HG02852 (cell line): ENCODE measurements around the gene ATXN1.
A peak's percentile ranks its signal among the peaks of the same experiment; 100 is the strongest.
"Not testable (repeated sequence)": the region's sequence is repeated elsewhere in the genome, so short reads cannot be mapped to it uniquely, and the experiment has no call there.

Experiments used
- ATAC-seq: cut with Tn5 transposase; IDR thresholded peaks from one replicate; pipeline ENCODE4 v1.9.1; 2021; ENCODE audit warnings: mild to moderate bottlenecking, moderate library complexity; ENCODE audit not compliant: unreplicated experiment

The ATXN1 gene

DNA sequence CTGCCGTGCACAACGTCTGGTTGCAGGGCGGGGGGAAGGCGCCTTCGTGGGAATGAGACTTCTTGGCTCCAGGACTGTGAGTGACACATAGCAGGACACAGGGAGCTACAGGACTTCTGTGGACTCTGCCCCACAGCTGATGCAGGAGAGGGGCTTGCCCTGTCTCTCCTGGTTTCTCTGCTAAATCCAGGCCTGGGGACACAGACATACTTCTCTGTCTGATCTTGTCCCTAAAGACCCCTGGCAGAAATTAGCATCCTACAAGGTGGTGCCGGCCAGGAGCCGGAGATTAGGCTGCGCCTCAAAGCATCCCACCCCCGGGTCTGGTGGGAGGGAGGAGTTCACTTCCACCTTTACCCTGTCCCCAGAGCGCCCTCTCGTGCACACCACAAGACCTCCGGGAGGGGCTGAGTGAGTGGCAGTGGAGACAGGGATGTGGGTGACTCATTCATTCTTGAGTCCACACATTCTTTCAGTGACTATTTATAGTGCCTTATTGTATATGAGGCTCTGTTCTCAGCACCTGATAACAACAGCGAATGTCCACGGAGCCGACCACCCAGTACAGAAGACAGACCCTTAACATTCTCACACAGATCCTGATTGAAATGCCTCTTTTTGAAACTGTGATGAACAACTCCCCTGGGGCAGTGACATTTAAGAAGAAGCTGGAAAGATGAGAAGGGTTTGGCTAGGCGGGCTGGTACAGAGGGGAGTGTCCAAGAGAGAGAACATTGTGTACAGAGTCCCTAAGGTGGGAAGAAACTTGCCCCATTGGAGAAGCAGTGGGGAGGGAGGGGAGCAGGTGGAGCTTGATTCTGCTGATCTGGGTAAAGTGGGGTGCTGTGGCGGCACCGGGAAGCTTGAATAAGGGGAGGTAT is 483.9 kb downstream of the ATXN1 start:
- peak; percentile 51 for ATAC-seq

DNA sequence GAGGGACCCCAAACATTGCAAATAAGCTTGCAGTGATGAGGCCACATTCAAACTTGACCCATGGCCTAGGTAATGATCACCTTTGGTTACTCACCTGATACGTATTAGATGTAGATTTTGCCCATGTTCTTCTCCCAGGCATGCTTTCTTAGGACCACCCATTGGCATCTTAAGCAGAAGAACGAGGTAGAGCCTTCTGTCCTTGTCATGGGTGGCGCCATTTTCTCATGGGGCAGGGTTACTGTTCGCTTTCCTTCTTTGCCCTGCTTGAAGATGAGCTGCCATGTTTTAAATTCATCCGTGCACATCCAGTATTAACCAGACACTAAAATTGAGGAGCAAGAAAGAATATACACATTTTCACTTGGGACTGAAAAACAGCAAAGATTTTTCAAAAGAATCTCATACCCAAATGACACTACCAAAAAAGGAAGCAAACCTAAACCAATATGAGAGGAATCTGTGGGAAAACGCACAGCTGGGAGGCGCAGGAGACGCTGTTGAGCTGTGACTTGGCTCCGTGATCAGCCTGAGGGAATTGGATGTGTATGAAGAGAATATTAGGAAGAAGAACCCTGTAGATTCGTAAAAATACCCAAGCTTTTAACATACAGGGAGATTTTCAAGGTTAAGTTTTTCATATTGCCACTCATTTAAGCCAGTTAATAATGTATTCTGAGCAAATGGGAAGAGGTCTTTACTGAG is 486.2 kb downstream of the ATXN1 start:
- ATAC-seq: no peak

DNA sequence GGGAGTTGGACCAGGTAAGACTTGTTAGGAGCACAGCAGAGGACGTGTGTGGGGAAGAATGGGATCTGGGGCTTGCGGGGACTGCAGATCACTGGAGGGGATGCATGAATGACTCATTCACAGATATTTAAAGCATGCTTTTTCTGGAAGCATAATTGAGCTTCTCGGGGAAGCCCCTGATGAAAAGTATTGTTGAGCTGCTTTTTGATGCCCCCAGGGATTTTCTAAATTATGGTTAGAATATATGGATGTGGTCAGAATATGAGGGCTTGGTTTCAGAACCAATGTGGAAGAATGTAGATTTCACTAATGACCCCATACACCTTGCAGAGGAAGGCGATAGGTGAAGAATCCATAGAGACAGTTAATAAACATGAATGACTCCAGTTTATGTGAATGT is 486.8 kb downstream of the ATXN1 start:
- ATAC-seq: no peak

DNA sequence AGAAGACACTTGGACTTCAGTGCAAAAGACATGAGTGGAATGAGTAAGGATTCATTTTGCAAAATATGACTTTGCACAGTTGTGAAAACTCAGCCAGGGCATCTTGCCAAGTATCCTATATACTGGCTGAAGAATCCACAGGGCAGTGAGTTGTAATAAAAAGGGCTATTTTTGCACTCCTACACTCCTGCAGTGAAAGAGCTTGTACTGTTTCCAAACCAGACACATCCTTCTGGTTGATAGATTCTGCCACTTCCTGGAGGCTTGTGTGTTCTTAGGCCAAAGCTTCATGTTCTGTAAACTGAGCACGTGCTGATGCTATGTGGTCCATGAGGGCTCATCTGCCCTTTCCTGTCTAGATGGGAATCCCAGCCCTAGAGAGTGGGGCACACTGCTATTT is 488.0 kb downstream of the ATXN1 start:
- no peak for ATAC-seq

DNA sequence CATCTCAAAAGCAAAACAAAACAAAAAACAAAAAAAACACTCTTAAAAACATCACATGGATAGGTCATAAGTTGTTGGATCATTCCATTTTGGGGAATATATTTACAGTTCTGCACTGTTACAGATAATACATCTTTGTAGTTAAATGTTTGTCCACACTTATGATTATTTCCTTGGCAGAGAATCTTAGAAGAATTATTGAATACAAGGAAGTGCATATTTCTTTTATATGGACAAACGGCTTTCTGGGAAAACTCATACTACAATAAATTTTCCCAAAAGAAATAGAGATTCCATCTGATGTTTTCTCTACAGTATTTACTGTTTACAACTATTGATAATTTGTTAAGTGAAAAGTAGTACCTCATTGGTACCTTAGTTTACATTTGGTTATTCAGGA is 489.1 kb downstream of the ATXN1 start:
- ATAC-seq: no peak

DNA sequence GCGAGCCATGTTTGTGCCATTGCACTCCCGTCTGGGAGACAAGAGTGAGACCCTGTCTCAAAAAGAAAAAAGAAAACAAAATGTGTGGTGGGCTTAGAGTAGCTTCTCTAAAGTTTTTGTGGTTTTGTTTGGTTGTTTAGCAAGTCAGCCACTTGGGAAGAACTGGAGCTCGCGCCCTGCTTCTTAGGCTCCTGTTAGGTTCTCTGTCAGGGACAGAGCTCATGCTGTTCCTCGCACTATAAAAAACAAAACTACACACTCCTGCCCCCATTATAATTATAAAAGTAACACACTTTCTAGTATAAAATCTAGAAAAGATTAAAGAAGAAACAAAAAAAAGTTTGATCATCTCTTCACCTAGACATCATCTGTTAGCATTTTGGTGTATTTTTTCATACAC is 489.8 kb downstream of the ATXN1 start:
- ATAC-seq: no peak

DNA sequence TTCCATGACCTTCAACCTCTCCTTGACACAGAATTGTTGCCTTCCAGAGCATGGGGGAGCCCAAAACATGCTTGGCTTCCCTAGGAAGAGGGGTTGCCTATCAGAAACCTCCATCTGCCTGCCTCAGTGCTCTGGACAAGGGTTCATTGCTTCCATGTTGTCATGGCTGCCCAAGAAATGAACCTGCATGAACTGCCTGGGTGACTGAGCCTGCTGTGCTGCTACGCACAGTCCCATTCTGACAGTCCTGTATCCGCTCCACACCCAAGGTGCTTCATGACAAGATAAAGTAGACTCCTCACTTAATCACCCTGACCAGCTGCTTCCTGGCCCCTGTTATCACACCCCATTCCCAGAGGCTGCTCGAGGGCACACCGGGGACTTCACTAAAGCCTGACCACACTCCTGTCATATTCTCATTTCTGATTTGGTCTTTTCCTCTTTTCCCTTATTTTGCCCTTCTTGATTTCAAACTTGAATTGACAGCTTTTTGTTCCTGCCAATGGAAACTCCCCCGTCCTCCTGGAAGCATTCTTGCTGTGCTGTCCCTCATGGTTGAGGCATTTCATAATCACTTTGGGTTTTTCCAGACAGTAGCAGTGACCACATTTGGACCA is 491.0 kb downstream of the ATXN1 start:
- ATAC-seq: no peak

DNA sequence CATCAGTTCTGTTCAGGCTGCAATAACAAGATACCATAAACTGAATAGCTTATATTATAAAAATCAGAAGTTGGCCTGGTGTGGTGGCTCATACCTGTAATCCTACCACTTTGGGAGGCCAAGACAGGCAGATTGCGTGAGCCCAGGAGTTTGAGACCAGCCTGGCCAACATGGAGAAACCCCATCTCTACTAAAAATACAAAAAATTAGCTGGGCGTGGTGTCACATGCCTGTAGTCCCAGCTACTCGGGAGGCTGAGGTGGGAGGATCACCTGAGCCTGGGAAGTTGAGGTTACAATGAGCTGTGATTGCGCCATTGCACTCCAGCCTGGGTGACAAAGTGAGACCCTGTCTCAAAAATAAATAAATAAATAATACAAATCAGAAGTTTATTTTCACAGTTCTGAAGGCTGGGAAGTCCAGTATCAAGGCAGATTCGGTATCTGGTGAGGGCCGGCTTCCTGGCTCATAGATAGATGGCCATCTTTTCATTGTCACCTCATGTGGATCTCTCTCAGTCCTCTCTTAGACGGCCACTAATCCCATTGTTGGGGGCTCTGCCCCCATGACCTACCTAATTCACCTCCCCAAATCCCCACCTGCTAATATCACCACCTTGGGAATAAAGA is 491.7 kb downstream of the ATXN1 start:
- not testable (repeated sequence) for ATAC-seq

DNA sequence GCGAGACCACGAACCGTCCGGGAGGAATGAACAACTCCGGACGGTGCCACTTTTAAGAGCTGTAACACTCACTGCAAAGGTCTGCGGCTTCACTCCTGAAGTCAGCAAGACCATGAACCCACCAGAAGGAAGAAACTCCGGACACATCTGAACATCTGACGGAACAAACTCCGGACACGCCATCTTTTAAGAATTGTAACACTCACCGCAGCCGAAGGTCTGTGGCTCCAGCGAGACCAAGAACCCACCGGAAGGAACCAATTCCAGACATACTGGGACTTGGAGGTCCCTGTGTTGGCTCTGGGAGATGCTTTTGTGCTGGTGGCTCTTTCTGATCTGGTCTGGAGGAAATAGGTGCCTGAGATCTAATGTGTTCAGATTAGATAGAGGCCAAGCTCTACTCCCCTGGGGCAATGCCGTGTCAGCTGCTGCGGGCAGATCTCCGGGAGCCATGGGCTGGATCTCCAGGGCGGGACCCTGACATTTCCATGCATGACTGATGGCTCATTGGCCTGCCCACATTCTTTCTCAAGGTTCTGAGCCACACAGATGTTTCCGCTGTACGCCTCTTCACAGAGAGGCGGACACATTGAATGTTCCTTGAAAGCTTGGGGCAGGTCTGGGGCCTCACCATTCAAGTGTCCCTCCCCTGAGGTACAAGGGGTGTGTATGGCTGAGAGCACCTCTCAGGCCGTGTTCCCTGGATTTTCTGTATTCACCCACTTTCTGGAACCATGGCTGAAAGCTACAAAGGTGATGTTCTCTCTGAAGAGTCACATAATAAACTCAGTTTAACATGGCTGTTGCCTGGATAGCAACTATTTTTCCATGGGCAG is 493.6 kb downstream of the ATXN1 start:
- ATAC-seq: no peak

DNA sequence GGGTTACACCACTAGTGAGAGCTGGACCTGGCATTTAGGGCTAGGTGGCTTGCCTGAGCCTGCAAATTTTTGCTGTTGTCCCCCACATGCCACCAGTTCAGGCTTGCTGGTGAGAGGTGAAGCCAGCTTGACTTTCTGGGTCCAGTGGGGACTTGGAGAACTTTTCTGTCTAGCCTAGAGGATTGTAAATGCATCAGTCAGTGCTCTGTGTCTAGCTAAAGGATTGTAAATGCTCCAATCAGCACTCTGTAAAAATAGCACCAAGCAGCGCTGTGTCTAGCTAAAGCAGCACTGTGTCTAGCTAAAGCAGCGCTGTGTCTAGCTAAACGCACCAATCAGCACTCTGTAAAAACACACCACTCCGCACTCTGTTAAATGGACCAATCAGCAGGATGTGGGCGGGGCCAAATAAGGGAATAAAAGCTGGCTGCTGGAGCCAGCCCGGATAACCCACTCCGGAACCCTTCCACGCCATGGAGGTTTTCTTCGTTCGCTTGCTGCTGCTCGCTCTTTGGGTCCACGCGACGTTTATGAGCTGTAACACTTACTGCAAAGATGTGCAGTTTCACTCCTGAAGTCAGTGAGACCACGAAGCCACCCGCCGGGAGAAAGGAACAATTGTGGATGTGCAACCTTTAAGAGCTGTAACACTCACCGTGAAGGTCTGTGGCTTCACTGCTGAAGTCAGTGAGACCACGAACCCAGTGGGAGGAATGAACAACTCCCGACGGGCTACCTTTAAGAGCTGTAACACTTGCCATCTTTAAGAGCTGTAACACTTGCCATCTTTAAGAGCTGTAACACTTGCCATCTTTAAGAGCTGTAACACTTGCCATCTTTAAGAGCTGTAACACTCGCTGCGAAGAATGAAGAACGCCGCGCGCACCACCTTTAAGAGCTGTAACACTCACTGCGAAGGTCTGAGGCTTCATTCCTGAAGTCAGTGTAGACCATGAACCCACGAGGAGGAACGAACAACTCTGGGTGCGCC is 495.6 kb downstream of the ATXN1 start:
- no peak for ATAC-seq

DNA sequence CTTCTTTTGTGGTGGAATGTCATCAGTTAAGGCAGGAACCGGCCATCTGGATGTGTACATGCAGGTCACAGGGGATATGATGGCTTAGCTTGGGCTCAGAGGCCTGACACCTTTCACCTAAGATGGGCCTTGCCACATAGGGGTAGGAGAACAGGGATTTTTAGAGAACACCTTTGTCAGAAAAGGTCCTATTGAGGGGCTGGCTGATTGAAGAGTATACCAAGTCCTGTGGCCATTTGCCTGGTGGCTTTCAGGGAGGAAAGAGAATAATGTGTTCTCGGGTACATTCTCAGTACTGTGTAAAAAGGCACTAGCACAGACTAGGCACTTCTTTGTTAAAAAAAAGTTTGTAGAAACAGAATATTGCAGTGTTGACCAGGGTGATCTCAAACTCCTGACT is 496.5 kb downstream of the ATXN1 start:
- no peak for ATAC-seq

DNA sequence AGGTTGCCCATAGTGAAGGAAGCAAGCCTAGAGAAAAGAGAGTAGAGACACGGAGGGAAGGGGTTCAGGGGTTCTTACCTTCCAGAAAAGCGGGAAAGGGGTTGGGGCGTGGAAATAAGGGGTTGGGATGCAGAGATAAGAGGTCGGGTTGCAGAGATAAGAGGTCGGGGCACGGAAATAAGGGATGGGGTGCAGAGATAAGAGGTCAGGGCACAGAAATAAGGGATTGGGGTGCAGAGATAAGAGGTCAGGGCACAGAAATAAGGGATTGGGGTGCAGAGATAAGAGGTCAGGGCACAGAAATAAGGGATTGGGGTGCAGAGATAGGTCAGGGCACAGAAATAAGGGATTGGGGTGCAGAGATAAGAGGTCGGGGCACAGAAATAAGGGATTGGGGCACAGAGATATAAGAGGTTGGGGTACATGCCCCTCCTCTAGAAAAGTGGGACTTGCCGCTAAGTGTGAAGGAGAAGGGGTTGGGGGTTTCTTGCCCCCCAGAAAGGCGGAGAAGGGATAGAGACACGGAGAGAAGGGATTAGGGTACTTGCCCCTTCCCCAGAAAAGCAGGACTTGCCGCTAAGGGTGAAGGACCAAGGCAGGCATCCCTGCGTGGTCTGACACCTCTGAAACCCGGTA is 497.7 kb downstream of the ATXN1 start:
- ATAC-seq: not testable (repeated sequence)

DNA sequence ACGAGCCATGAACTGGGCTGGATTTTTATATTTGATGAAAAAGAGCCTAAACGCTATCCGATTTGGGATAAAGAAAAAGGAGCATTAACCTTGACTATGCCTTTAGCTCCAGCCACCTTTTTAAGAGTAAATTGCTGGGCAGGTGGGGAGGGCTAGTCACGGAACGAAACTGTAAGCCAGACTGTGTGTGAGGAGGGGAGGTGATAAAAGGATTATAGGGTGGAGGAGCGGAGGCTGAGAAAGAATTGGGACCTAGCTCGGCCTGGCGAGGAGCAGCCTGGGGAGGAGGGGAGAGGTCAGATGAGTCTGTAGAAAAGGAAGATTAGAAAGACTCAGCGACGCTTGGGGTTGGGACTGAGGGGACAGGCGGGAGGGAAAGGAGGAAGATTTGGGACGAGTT is 498.5 kb downstream of the ATXN1 start:
- not testable (repeated sequence) for ATAC-seq

DNA sequence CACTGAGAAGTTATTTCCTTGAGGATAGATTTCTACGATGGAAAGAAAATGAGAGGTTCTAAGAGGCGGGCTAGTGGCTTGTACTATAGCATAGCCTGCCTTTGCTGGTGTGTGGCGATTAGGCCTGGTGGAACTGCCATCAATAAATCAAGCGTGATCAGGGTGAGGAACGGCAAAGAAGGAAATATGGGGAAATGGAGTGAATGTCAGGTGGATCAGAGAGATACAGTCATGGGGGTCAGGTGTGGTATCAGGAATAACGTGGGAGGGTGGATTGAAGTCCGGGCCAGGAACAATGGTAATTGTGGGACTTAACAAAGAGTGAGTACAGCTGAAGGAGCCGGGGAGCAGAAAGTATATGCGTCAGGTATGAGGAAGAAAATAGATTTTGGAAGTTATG is 500.7 kb downstream of the ATXN1 start:
- not testable (repeated sequence) for ATAC-seq

DNA sequence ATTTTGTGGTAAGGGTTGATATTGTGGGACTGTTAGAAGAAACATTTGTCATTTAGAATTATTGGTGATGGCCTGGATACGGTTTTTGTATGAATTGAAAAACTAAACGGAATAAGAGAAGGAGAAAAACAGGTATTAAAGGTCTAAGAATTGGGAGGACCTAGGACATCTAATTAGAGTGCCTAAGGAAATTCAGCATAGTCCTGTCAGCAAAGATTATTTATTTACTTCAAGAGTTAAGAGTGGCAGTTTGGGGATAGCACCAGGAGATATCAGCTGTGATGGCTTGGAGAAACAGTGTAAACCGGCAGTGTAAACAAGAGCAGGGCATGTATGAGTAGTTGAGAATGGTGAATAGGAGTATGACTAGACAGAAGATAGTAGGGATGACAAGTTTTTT is 501.7 kb downstream of the ATXN1 start:
- not testable (repeated sequence) for ATAC-seq

DNA sequence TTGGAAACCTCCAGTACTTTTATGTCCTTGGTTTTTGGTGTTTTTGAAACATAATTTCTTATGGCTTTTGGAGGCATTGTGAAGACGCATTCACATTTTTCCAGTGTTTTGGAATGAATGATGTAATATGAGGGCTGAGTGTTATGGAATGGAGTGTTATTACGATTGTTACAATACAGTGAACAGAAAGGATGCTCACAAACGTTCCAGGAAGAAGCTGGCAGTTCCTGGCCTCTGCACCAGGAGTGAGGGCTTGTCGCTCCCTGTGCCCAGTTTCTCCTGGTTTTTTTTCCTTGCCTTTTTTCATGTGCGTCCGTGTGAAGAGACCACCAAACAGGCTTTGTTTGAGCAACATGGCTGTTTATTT is 502.6 kb downstream of the ATXN1 start:
- no peak for ATAC-seq

DNA sequence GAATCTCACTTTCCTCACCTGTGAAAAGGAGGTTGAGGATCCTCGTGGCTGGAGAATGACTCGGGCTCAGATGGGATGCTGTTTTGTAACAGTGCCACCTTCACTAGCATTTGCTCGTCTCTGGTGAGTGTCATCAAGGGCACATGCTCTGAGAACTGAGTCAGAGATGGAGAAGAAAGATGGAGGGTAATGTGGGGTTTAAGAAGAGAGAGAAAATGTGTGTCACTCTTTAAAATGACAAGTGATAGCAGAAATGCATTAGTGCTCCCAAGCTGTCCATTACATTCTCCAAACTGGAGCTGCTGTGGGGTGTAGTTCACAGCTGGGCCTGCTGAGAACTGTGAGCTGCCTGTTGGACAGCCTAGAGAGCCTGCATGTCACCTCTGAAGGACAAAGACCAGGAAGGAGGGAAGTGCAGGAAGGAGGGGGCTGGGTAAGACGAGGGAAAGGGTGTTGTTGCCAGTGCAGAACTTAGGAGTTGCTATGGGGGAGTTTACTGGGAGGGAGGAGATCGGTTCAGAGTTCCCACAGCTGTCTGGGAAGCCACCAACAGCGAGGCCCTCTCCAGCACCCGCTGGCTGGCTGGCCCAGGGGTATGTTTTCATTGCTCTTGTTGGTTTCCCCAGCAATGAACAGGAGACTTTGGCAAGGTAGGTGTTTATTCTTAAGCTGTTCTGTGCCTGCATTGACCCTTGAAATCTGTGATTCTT is 503.1 kb downstream of the ATXN1 start:
- ATAC-seq: no peak

DNA sequence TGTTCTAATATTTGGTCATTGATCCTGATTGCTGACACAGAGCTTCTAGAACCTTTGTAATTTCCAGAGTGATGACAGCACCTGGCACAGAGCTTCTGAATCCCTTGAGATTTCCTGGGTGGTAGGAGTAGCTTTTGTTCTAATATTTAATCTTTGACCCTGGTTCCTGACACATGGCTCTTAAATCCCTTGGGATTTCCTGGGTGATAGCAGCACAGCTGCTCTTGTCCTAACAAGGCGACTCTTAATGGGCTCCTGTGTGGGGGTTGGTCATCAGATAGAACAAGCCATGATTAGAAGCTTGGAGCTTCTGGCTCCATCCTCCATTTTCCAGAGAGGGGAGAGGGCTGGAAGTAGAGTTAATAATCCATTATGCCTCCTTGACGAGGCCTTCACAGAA is 504.5 kb downstream of the ATXN1 start:
- ATAC-seq: no peak
